ENCODE measurements around the gene CEP350.

CEP350 gene

DNA sequence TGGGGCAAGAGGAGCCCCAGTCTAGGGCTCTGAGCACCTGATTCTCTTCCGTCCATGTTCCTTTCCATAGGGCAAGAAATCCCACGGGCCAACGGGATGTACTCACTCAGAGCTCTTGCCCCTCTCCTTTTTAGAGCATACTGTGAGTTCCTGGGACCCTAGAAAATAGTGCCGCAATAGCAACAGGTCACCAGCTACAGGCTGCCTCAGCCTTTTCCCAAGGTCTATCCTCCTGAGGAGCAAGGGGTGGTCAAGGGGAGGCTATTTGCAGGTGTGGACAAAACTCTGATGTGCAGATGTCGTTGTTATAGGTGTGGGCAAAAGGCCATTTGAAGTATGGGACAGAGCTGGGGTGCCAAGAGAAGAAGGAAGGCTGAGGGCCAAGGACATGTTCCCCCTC lies 198.4 kb downstream of the CEP350 start:
- no peak for DNase-seq (ENCODE audit: low read depth in 2 of 2, low spot score in 1 of 2)

DNA sequence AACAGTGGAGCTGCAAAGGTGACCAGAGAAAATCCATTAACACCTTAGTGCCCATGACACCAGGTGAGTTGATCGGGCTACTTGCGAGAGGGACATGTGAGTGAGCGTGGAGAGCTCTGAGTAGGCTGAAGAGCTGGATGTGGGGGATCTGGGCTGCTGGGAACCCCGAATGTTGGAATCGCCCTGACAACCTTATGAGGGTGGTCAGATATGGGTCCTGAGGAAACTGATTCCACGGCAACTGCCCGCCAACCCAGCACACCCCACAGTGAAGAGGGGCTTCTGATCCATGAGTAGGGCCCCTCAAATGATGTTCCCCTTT lies 199.4 kb downstream of the CEP350 start:
- no peak for DNase-seq (ENCODE audit: low read depth in 2 of 2, low spot score in 1 of 2)

DNA sequence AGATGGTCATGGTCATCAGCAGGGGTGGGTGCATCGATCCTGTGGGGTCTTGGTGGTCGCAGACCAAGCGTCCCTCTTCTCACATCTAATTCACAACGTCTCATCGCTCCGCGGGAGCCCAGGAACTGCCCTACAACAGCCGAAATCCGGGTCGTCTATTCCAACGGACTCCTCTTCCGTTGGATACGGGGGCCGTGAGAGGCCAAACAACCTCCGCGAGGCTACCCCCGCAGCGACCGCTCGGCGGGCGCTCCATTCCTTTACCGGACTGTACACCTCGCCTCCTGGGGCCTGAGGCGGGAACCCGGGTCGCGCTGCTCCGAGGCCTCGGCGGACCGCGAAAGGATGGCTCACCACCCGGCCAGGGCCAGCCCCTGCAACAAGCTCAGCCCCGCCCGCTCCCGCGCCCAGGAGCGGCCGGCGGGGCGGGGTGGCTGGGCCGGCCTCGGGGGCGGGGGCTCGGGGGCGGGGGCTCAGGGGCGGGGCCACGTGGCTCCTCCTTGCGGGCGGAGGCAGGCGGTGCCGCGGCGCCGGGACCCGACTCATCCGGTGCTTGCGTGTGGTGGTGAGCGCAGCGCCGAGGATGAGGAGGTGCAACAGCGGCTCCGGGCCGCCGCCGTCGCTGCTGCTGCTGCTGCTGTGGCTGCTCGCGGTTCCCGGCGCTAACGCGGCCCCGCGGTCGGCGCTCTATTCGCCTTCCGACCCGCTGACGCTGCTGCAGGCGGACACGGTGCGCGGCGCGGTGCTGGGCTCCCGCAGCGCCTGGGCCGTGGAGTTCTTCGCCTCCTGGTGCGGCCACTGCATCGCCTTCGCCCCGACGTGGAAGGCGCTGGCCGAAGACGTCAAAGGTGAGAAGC lies 199.9 kb downstream of the CEP350 start, which contains the start of gene QSOX1:
QSOX1 (plus strand) TSS at position 545 of the 857 bp plus-strand sequence; CDS start at position 584, 39 bp downstream.
- DNase-seq (ENCODE audit: low read depth in 2 of 2, low spot score in 1 of 2) = peak; percentile 56 to 80

DNA sequence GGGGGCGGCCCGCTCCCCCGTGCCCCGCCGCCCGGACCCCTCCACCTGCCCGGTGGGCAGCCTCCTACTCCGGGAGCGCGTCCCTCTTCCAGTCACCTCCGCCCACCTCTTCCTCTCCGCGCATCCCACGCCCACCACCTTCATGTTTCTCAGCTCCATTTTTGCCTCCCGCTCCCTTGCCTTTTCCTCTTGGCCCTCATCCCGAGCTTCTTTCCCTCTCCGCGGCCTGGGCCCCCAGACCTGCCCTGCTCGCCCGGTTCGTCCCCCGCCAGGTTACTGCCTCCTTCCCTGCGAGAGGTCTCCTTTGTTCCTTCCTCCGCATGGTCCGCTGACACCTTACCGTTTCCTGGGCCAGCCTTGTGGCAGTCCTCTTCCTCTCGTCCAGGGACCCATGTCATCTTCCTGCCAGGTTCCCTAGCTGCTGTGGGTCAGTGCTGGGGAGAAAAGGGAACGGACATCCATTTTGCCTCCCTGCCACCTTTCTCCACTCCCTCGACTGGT lies 200.6 kb downstream of the CEP350 start:
- no peak for DNase-seq (ENCODE audit: low read depth in 2 of 2, low spot score in 1 of 2)

DNA sequence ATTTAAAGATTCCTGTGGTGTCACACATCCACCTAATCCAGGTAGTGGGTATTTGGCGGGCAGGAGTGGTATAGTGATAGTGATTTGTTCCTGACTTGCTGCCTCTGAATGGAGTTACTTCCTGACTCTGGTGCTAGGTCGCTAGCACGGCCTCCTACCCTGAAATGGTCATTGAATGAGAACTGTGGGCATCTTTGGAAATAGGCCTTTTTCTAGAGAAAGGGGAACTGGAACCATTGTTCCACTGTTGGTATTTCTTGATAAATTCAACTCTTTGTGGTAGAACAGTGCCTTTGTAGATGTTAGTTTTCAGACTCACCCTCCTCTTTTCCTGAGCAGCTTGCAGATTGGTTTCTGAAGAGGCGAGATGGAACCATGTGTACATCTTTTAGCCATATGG lies 201.6 kb downstream of the CEP350 start:
- DNase-seq (ENCODE audit: low read depth in 2 of 2, low spot score in 1 of 2) = no peak

DNA sequence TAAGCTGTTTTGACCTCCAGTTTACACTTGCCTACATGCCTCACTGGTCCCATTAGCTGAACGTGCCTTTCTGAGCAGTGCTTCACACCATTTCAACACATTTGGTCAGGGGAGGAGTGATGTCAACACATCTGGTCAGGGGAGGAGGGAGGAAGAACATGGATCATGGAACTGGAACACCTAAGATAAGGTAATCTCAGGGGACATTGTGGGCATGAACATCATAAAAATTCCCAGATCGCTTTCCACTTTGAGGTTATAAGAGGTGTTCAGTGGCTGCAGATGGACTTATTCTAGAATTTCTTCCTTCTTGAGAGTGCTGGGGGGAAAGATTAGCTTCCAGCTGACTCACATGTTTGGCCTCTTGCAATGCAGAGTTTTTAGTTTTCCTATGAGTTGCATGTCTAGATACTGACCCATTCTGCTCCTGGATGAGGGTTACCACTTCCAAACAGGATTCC lies 202.1 kb downstream of the CEP350 start:
- DNase-seq (ENCODE audit: low read depth in 2 of 2, low spot score in 1 of 2) = no peak

DNA sequence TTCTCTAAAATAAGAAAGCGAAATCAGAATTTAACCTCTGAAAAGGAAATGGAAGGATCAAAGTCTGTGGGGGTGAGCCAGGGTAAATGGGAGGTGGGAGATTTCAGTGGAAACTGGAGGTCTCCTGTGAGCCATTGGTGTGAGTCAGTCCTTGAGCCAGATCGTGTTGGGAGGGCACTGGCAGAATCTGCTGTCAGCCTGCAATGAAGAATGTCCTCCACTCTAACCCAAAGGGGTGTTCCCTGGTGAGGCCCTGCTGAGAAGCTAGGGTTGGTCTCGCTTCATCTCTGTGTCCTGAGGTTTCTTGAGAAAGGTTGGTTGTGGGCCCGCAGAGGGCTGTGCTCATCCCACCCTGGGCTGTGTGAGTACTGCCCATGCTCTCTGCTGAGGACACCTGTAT lies 202.5 kb downstream of the CEP350 start:
- DNase-seq (ENCODE audit: low read depth in 2 of 2, low spot score in 1 of 2) = no peak

DNA sequence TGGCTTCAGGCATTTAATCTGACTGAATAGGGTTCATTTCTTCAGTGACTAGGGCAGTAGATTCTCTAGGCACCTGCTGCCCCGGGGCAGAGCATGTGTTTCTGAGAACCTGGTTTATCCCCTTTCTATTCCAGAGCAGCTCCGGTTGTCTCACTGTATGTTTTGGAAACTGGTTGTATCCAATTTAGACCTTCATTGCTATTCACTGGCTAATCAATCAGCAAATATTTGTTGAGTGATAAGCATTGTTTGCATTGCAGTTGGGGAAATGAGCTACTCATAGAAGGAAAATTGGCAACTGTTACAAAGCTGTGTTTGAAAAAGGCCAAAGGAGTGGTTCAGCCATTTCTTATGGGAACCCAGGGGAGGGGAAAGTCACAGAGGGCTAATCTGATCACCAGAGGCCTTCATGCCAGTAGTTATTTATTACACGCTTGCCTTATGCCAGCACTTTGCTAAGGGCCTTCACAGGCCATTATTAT lies 203.0 kb downstream of the CEP350 start:
- DNase-seq (ENCODE audit: low read depth in 2 of 2, low spot score in 1 of 2) = no peak

DNA sequence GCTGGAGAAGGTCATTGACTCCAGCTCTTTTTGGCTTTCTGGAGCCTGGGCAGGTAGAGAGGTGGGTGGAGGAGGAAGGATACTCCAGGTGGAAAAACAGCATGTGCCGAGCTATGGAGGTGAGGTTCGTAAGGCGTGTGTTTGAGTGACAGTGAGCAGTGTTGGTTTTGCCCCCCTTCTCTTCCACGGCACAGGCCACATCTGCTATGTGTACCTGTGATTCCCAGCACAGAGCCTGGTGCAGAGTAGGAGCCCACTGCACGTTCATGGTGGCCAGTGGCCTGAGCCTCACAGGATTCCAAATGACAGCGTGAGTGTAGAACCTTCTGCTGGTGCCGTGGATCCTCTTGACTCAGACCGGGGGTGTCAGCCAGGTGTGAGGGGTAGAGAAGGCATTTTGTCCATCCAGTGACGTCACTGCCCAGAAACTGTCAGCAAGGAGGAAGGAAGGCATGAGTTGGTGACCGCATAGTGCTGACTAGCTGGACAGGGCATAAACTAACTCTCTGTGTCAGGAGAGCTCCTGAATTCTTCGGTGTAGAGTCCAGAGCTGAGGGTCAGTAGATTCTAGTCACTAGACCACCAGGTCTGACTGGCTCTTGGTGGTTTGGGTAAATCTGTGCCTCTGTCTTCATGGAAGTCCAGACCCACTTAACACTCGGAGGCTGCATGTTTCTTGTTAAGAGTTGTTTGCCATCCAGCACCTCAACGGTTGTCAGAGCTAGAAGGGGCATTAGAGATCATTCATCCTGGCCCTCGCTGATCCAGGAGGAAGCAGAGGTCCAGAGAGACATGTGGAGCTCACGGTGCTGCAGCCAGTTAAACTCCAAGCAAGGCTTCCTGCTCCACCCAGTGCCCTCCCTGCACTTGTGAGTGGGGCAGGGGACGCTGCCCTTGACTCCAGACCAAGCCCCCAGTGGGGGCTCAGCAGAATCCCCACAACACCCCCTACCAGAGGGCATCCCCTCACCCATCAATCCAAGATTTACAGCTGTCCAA lies 203.8 kb downstream of the CEP350 start:
- DNase-seq (ENCODE audit: low read depth in 2 of 2, low spot score in 1 of 2) = no peak

DNA sequence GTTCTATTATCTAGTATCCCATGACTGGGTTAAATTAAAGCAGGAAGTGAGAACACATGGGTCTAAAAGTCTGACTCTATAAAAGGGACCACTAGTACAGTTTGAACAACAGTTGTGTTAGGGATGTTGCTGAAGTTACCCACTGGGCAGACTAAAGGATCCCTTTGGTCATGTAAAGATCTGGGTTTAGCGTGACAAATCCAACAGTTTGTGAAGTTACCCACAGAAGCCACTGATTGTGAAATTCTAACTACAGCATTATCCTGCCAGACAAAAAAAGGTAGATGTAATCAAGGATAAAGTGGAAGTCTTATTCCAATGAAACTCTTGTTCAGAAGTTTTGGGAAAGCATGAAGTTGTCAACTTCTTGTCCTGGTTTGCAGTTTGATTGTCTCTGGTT lies 205.7 kb downstream of the CEP350 start:
- no peak for DNase-seq (ENCODE audit: low read depth in 2 of 2, low spot score in 1 of 2)

DNA sequence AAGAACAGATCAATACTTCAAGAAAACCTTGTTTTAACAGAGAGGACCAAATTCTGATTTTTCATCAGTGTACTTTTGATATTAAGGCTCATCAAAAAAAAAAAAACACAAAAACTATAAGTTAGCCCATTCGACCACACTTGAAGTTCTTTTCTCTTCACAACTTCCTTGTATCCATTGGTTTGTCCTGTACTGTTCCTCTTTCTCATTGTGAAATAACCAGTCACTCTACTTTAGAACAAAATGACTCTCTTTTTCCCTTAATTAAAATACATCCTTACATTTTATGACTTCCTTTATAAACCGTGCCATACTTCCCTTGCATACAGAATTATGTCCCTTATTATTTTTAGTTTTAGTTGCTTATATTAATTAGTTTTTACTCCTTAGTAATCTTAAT lies 208.4 kb downstream of the CEP350 start:
- DNase-seq (ENCODE audit: low read depth in 2 of 2, low spot score in 1 of 2) = no peak
